K562 (cell line): ENCODE data around the gene GLYAT. TPM values are rescaled to one million over a fixed set of nuclear protein-coding genes. Genes with fewer than 3 reads are reported as not detected.

Experiments
- ADNP ChIP-seq: fragments of 200-800 bp; sonication (Bioruptor generic); IDR thresholded peaks from 2 replicates; pipeline ENCODE4 v1.6.1; 2016; ENCODE audit warnings: missing genetic modification characterization, missing compliant biosample characterization
- BACH1 ChIP-seq: fragments of 200-800 bp; sonication (Bioruptor generic); IDR thresholded peaks from 2 replicates; pipeline ENCODE4 v1.6.1; 2016; ENCODE audit warnings: missing genetic modification characterization, missing compliant biosample characterization
- CLOCK ChIP-seq: fragments of 250-450 bp; sonication (Bioruptor Pico); IDR thresholded peaks from 2 replicates; pipeline ENCODE4 v1.4.0; 2020; ENCODE audit warnings: mild to moderate bottlenecking, moderate library complexity, borderline replicate concordance
- COPS2 ChIP-seq: fragments of 450-650 bp; conservative IDR thresholded peaks from 2 replicates; pipeline ENCODE4 v1.6.1; 2016; ENCODE audit warnings: mild to moderate bottlenecking, moderate library complexity
- CREB3L1 ChIP-seq: fragments of 450-650 bp; IDR thresholded peaks from 2 replicates; pipeline ENCODE4 v1.6.1; 2014; ENCODE audit warnings: low read depth, mild to moderate bottlenecking, moderate library complexity, borderline replicate concordance
- CREM ChIP-seq: IDR thresholded peaks from 2 replicates; pipeline ENCODE4 v1.6.1; 2014; ENCODE audit warnings: antibody characterized with exemption, low read depth
- CXXC5 ChIP-seq: fragments of 250-450 bp; sonication (Bioruptor Pico); IDR thresholded peaks from 2 replicates; pipeline ENCODE4 v1.8.0; 2022; ENCODE audit warnings: inconsistent platforms, mild to moderate bottlenecking, moderate library complexity
- FIP1L1 ChIP-seq: fragments of 200-400 bp; formaldehyde crosslinking; IDR thresholded peaks from 2 replicates; pipeline ENCODE4 v1.6.1; 2018; ENCODE audit warnings: mild to moderate bottlenecking, low read depth, low read length; ENCODE audit not compliant: poor library complexity, severe bottlenecking
- FOXA1 ChIP-seq: fragments of 450-650 bp; IDR thresholded peaks from 2 replicates; pipeline ENCODE4 v1.6.1; 2016; ENCODE audit warnings: mild to moderate bottlenecking, borderline replicate concordance
- FOXK1 ChIP-seq: sonication (generic); formaldehyde crosslinking; IDR thresholded peaks from 2 replicates; pipeline ENCODE4 v1.8.0; 2022; ENCODE audit warnings: missing genetic modification reagents, mild to moderate bottlenecking, borderline replicate concordance
- GABPA ChIP-seq: fragments of 200-800 bp; sonication (Bioruptor generic); conservative IDR thresholded peaks from 2 replicates; pipeline ENCODE4 v1.6.1; 2016; ENCODE audit warnings: low read depth, missing genetic modification characterization, missing compliant biosample characterization
- HDAC8 ChIP-seq: fragments of 450-650 bp; IDR thresholded peaks from 2 replicates; pipeline ENCODE4 v1.6.1; 2016; ENCODE audit warnings: mild to moderate bottlenecking, missing genetic modification characterization, moderate library complexity, missing compliant biosample characterization
- MAFK ChIP-seq: IDR thresholded peaks from 2 replicates; pipeline ENCODE4 v1.6.1; 2011; ENCODE audit warnings: low read length, improper control_type of control experiment
- PREB ChIP-seq: sonication (generic); formaldehyde crosslinking; IDR thresholded peaks from 2 replicates; pipeline ENCODE4 v1.8.1; 2023; ENCODE audit warnings: mild to moderate bottlenecking, missing genetic modification reagents
- RFX5 ChIP-seq: IDR thresholded peaks from 2 replicates; pipeline ENCODE4 v1.6.1; 2011; ENCODE audit warnings: low read depth, mild to moderate bottlenecking, improper control_type of control experiment, low read length
- TAF1 ChIP-seq: IDR thresholded peaks from 2 replicates; pipeline ENCODE4 v1.6.1; 2011; ENCODE audit warnings: mild to moderate bottlenecking, low read length, moderate library complexity; ENCODE audit not compliant: insufficient read depth, control insufficient read depth, severe bottlenecking; ENCODE audit errors: extremely low read depth
- TGIF2 ChIP-seq: sonication (generic); formaldehyde crosslinking; IDR thresholded peaks from 2 replicates; pipeline ENCODE4 v1.8.1; 2022; ENCODE audit warnings: mild to moderate bottlenecking, missing genetic modification reagents, moderate library complexity
- TSC22D4 ChIP-seq: fragments of 450-650 bp; IDR thresholded peaks from 2 replicates; pipeline ENCODE4 v1.6.1; 2016; ENCODE audit warnings: missing genetic modification characterization, missing biosample characterization, control low read depth
- U2AF1 ChIP-seq: fragments of 200-400 bp; formaldehyde crosslinking; optimal IDR thresholded peaks from 2 replicates; pipeline ENCODE3; 2017; ENCODE audit warnings: mild to moderate bottlenecking, low read depth, low read length, moderate library complexity
- YY1 ChIP-seq, 3 experiments: IDR thresholded peaks; 2 replicates each; pipeline ENCODE4 v1.6.1; 2011; ENCODE audit warnings: low read length in 2 of 3, mild to moderate bottlenecking in 2 of 3, moderate library complexity in 2 of 3, borderline replicate concordance in 1 of 3, control low read depth in 1 of 3, low read depth in 1 of 3; ENCODE audit not compliant: insufficient read depth in 3 of 3, insufficient replicate concordance in 2 of 3, control insufficient read depth in 1 of 3, insufficient read length in 1 of 3; ENCODE audit errors: extremely low read depth in 1 of 3
- ZBTB17 ChIP-seq: fragments of 450-650 bp; formaldehyde crosslinking; IDR thresholded peaks from 2 replicates; pipeline ENCODE4 v1.4.0; 2020; ENCODE audit warnings: mild to moderate bottlenecking
- ZNF146 ChIP-seq: IDR thresholded peaks from one replicate; pipeline ENCODE4 v1.6.1; 2018; ENCODE audit warnings: missing compliant biosample characterization; ENCODE audit not compliant: unreplicated experiment
- ZNF23 ChIP-seq: fragments of 250-450 bp; sonication (Bioruptor Pico); IDR thresholded peaks from 2 replicates; pipeline ENCODE4 v1.4.0; 2020; ENCODE audit warnings: mild to moderate bottlenecking
- ZNF239 ChIP-seq: fragments of 250-450 bp; sonication (Bioruptor Pico); IDR thresholded peaks from 2 replicates; pipeline ENCODE4 v1.4.0; 2020; ENCODE audit warnings: mild to moderate bottlenecking
- ZNF274 ChIP-seq: IDR thresholded peaks from 2 replicates; pipeline ENCODE4 v1.6.1; 2011; ENCODE audit warnings: low read depth, mild to moderate bottlenecking, low read length, moderate library complexity, borderline replicate concordance
- polyA plus RNA-seq, 8 experiments: library from polyadenylated mRNA; depleted of rRNA in 4 of 8; stranded (reverse) in 5 of 8; unstranded in 3 of 8; fragments of >200 nt; fragmentation: Nextera tagmentation in 2 of 8; fragmentation: Illumina TruSeq in 1 of 8; extraction: Ambion mirVana in 2 of 8; extraction: Trizol in 1 of 8; gene quantifications; 2 replicates each; pipeline versions ENCODE4 v1.2.1 to v1.2.3, GENCODE V29; 2011 to 2014; ENCODE audit warnings: inconsistent platforms in 1 of 8, missing spikeins in 1 of 8
- total RNA-seq, 7 experiments: library from RNA; depleted of rRNA in 6 of 7; stranded (reverse); fragments of >200 nt in 6 of 7; fragmentation: Illumina TruSeq in 2 of 7; extraction: Trizol in 2 of 7; gene quantifications; 2 replicates each; pipeline versions ENCODE4 v1.2.1 to v1.2.3, GENCODE V29; 2011 to 2021; ENCODE audit warnings: low replicate concordance in 1 of 7

Gene GLYAT
- total and polyA plus RNA-seq, 9 of the 15 experiments (the other 6 are each of a cell fraction or from before 2014, with no cell fraction given), result not detected

GRCh38 chr11:58774164-58774593 is 42.4 kb upstream of the GLYAT start (continued):
- 0 out of 2 replicates have a peak, but pooled peaks have one; percentile 30 for TF ChIP-seq CLOCK (CRISPR knock-in tag)
- peak; percentile 66 for TF ChIP-seq BACH1
- peak; percentile 45; the same call in 1 of the 2 replicates for TF ChIP-seq MAFK
- TF ChIP-seq PREB (CRISPR knock-in tag), result no peak
- TF ChIP-seq U2AF1, result no peak
- no peak for TF ChIP-seq FIP1L1
- TF ChIP-seq CXXC5 (CRISPR knock-in tag), result peak; percentile 55
- peak; percentile 56; the same call in 1 of the 2 replicates for TF ChIP-seq HDAC8 (tag)
- TF ChIP-seq ZNF23, result no peak
- TF ChIP-seq ZNF146 (CRISPR knock-in tag), result no peak
- TF ChIP-seq TGIF2, result no peak
- no peak for TF ChIP-seq ZNF274
- TF ChIP-seq GABPA (tag), result no peak
- TF ChIP-seq ADNP (tag), result no peak
- no peak for TF ChIP-seq TAF1
- no peak for TF ChIP-seq COPS2
- TF ChIP-seq CREB3L1, result 0 out of 2 replicates have a peak, but pooled peaks have one; percentile 23
- TF ChIP-seq TSC22D4 (tag), result no peak
- no peak for TF ChIP-seq FOXK1 (CRISPR knock-in tag)
- peak; percentile 56; the same call in 1 of the 2 replicates for TF ChIP-seq ZBTB17 (CRISPR knock-in tag)
- peak; percentile 48 for TF ChIP-seq ZNF239 (CRISPR knock-in tag)
- TF ChIP-seq CREM, result no peak
- TF ChIP-seq YY1 (IDR thresholded peaks at IDR 0.05; ENCODE audit: borderline replicate concordance in 1 of 3, control insufficient read depth in 1 of 3, extremely low read depth in 1 of 3, insufficient read depth in 3 of 3, insufficient read length in 1 of 3, insufficient replicate concordance in 2 of 3, low read depth in 1 of 3, low read length in 2 of 3), result no peak
- TF ChIP-seq FOXA1, result no peak
- no peak for TF ChIP-seq RFX5
